Activated CD4-positive, alpha-beta T cell treated with anti-CD3 and anti-CD28 coated beads for 4 hours (primary cell): ENCODE data around the gene GPR101.
A peak's percentile ranks its signal among the peaks of the same experiment; 100 is the strongest.

Source experiments
- DNase-seq, 2 donors: peaks; one replicate each; pipeline ENCODE4 v3.0.0-alpha.2; 2020

The GPR101 gene, protein sequence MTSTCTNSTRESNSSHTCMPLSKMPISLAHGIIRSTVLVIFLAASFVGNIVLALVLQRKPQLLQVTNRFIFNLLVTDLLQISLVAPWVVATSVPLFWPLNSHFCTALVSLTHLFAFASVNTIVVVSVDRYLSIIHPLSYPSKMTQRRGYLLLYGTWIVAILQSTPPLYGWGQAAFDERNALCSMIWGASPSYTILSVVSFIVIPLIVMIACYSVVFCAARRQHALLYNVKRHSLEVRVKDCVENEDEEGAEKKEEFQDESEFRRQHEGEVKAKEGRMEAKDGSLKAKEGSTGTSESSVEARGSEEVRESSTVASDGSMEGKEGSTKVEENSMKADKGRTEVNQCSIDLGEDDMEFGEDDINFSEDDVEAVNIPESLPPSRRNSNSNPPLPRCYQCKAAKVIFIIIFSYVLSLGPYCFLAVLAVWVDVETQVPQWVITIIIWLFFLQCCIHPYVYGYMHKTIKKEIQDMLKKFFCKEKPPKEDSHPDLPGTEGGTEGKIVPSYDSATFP

GRCh38 chrX:137033774-137034507 lies at the start of gene GPR101:
Gene GPR101, minus strand, starts transcription at chrX:137033995. Its CDS starts 2,321 bp downstream, at chrX:137031674.
- DNase-seq, result no peak

DNA sequence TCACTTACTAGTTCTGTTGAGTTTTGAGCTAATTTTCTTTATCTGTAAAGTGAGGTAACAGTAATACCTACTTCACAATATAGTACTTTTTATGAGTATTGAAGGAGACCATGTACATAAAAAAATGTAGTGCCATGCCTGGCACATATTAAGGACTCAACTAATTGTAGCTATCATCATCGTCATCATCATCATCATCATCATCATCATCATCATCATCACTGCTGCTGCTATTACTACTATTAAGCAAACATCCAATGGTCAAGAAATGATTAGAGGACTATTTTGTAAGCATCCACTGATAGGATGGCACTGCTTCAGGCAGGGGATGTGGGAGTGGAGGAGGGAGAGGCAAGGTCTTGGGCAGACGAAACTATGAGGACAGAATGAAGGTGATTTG lies 47.4 kb upstream of the GPR101 start:
- no peak for DNase-seq

- DNase-seq, result no peak
These were observed 38.6 kb upstream of the GPR101 start for GRCh38 chrX:137072396-137072795.

DNA sequence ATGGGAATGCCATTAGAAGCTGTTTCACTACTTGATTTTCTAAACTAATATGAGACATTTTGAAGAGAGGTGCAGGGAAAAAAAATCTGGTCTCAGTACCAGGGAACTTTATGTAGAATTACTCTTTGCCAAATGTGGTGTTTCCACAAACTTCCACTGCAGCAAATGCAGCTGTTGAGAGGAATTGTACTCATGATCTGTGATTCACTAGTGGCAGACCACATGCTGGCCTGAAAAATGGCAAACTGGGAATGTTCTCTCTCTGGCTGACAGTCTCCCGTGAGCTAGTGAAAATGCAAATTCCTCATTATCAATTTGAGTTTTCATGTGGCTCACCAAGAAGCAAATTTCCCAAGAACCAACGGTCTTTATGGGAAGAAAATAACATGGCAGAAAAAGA lies 37.8 kb upstream of the GPR101 start:
- DNase-seq, result no peak

- no peak for DNase-seq
These were observed 33.4 kb upstream of the GPR101 start for GRCh38 chrX:137067147-137067546.

GRCh38 chrX:137062915-137063617 lies 29.3 kb upstream of the GPR101 start:
- no peak for DNase-seq

GRCh38 chrX:137058339-137059127 lies 24.7 kb upstream of the GPR101 start:
- no peak for DNase-seq

GRCh38 chrX:137052643-137053235 lies 18.9 kb upstream of the GPR101 start:
- DNase-seq, result peak; percentile 17 to 22

DNA sequence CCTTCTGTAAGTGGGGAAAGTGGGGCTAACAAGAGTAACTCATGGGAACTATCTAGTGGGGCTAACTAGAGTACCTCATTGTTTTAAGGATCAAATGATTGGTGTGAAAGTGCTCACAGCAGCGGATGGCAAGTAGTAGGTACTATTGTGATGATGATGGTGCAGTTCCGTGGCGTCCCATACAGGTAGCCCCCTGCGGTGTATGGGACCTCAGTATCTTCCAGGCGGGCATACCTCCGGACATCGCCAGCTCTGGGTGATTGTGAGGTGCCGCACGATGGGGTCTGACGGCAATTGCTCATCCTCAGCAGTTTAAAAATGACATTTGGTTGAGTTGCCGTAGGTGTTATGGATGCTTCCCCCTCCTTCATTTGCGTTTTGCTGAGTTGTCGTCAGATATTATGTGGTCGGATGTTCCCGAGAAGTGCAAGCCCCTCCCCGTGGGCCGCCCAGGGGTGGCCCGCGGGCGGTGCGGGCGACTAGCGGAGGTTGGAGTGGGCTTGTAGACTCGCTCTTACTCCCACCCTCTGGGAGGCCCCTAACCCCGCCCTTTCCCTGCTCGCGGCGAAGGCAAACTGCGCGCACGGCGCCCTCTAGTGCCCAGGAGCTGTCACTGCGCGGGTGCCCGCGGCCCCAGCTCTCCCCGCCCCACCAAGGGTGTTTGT lies 18.3 kb upstream of the GPR101 start:
- peak; percentile 78 to 82 for DNase-seq

- no peak for DNase-seq
These were observed 11.1 kb upstream of the GPR101 start for GRCh38 chrX:137044893-137045292.

DNA sequence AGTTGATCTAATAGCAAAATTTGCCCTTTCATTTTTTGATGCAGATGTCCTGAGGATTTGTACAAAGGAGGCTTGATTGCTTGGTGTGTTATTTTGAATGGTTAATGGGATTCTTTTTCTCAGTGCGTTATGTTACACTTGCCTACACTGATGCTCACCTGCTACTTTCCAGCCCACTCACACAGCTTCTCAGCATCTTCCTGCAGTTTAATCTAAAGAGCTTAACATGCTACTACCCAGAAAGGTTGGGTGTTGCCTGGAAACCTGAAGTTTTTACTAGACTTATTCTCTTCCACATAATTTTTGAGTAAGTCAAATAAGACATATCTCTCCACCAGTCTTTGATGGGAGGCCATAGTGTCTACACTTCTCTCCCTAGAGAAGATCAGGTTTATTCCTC lies 9.9 kb upstream of the GPR101 start:
- DNase-seq, result no peak

DNA sequence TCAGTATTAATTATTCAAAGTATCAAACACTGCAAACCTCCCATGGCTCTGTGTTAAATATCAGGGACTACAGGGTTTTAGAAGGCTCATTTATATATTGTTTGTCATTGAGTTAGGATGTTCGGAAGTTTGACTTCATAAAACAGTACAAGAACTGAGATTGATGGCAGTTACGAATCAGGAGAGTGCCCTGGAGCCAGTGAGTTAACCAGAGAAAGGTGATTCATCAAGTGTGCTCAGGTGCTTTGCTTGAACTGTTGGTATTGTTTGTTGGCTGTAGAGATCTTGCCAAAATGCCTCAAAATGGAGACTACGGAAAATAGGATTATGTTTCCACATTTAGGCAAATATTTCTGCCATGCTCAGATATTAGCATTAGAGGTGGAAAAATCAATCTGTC lies 7.5 kb upstream of the GPR101 start:
- no peak for DNase-seq

DNA sequence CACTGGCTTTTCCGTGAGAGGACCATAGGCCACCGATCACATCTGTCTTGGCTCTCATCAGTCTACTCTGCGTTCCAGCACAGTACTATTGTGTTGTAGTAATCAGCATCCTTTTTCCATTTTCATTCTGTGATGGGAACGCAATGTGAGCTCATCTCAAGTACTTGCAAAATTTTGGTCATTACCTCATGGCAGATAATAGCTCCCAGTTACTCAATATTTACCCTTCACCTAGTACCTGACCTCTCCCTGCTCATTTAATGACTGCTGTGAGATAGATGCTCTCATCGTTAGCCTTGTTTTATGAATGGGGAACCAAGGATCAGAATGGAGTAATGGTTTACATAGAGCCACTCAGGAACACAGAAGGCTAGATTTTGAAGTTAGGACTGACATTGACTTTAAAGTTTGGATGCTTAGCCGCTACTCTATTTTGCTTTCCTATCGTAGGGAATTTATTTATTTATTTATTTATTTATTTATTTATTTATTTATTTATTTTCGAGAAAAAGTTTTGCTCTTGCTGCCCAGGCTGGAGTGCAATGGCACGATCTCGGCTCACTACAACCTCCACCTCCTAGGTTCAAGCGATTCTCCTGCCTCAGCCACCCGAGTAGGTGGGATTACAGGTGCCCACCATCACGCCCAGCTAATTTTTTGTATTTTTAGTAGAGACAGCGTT lies 6.5 kb upstream of the GPR101 start:
- DNase-seq, result no peak

- no peak for DNase-seq
These were observed 695 bp upstream of the GPR101 start for GRCh38 chrX:137034508-137034872.

- DNase-seq, result no peak
These were observed 688 bp downstream of the GPR101 start for GRCh38 chrX:137032841-137033773.

DNA sequence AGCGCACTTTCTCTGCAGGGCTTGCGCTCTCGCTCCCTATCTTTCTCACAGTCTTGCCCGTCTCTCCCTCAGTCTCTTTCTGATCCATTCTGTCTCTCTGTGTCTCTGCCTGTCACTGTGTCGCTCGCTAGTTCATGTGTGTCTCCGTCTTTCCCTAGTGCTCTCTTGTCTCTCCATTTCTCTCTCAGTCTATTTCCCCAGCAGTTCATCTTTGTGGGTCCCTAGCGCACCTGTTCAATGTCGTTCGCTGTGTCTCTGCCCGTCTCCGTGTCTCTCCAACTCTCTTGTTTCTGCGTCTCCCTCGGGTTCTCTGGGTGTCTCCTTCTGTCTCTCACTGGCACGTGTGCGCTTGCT lies 1.5 kb downstream of the GPR101 start:
- DNase-seq, result no peak

DNA sequence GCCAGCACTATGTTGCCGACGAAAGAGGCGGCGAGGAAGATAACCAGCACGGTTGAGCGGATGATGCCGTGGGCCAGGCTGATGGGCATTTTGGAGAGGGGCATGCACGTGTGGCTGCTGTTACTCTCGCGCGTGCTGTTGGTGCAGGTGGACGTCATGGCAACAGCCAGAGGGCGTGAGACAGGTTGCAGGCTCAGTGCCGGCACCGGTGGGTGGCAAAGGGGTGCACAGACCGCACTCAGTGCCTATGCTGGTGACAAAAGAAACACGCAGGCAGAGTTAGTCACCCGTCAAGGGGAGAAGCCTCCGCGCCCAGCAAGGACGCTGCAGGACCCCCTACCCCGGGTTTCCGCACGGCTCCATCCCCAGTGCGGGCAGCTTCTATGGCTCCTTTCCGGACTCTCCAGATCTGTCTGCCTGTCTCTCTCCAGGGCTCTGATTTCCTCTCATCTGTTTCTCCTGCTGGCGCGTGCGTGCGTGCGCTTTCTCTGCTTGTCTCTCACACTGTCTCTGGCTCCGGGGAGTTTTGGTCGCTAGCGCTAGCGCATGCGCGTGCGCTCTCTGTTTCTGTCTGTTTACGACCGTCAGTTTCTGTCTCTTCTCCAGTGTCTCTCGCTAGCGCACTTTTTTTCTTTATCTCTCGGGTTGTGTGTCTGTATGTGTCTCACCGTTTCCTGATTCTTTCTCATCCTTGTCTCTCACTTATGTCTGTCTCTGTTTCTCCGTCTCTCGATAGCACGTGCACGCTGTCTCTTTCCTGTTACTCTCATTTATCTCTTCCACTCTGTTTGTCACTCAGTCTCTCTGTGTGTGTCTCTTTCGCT lies 2.1 kb downstream of the GPR101 start:
- DNase-seq, result peak; percentile 24 to 32

GRCh38 chrX:137031039-137031438 lies 2.8 kb downstream of the GPR101 start:
- no peak for DNase-seq

DNA sequence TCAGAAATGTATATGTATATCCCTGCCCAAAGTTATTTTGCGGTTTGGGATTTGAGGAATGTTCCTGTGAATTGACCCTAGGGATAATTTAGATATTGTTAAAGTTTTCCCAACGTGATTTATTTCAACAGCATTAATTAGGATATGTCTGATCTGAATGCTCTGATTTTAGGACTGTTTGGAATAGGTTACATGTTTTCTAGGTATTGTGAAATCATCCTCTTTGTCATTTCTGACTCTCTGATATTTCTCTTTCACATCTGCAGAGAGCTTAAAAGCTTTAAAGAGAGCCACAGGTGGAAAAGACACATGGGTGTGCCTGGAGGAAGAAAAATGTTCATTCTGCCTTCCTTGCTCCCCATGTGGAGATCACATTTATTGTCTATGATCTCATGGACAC lies 5.1 kb downstream of the GPR101 start:
- DNase-seq, result no peak
